Bronchial epithelial cell (primary cell): ENCODE measurements around the gene FCN3. TPM values are rescaled to one million over a fixed set of nuclear protein-coding genes. Genes with fewer than 3 reads are reported as not detected.
"Not testable (repeated sequence)": the region's sequence is repeated elsewhere in the genome, so short reads cannot be mapped to it uniquely, and the experiment has no call there.

ENCODE experiments used
- DNase-seq: peaks from one replicate; pipeline ENCODE4 v3.0.0-alpha.2; 2010; ENCODE audit warnings: low read depth
- FAIRE-seq: peaks from 2 replicates; lab custom pipeline; 2011; peaks lifted over from hg19 to GRCh38; lab: Jason Lieb, UNC
- H3K27me3 ChIP-seq: 2 replicates; pipeline ENCODE4 v1.5.1; 2011; ENCODE audit warnings: low read length; ENCODE audit not compliant: control insufficient read depth, insufficient read depth
- H3K36me3 ChIP-seq: 2 replicates; pipeline ENCODE4 v1.5.1; 2011; ENCODE audit warnings: low read length; ENCODE audit not compliant: control insufficient read depth, insufficient read depth
- H3K4me3 ChIP-seq: 2 replicates; pipeline ENCODE4 v1.5.1; 2011; ENCODE audit warnings: mild to moderate bottlenecking, low read depth, low read length, control low read depth
- total RNA-seq: library from RNA; depleted of rRNA; stranded (reverse); fragments of >200 nt; gene quantifications from 2 replicates; pipeline ENCODE4 v1.2.1, GENCODE V29; 2014
- TF ChIP-seq, protein P1 (sequence below): IDR thresholded peaks from 2 replicates; pipeline ENCODE4 v1.5.1; 2011; ENCODE audit warnings: mild to moderate bottlenecking, moderate library complexity, low read length, control low read depth, inconsistent platforms; ENCODE audit not compliant: insufficient read depth, severe bottlenecking

Gene FCN3
- total RNA-seq, 1 donor from 2014 or later, result 0.26 TPM

DNA sequence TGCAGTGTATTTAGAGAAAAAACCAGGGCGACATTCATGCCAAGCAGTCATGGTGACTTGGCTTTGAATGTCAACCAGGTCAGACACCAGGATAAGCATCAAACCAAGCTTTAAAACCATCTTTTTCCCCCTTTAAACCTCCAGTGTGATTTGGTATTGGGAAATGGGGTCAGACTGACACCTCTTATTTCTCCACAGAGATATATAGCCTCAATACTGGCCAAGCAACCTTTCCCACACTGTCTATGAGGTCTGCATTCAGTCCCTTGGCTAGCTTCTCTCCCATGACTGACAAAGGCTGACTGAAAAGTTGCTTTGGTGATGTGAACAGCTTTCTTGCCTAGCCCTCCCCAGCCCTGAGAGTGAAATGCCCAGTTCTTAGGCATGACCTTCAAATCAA is 39.5 kb upstream of the FCN3 start:
- peaks cover 42% of the 10 kb centered on the region for H3K36me3 ChIP-seq

DNA sequence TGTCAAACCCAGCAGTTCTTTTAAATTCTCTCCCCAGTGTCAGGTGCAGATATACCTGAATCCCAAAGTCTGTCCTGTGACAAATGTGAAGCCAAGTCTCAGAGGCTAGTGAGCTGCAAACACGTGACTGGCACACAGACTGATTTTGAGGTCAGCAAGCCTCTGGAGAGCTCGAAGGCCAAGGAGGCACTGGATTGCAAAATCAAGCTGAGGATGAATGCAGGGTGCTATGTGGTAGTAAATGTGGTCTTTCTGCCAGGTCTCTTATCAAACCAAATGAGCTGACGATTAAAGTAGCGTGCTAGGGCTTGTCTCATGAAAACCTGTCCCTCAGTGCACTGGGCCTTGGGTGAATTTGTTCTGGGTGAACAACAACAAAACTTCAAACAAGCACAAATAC is 38.4 kb upstream of the FCN3 start:
- Histone ChIP-seq H3K27me3 (no peaks in the 10 kb centered on the region), H3K4me3 (no peak overlapping the region), H3K36me3 (peaks cover 48% of the 10 kb centered on the region)
- TF ChIP-seq, protein P1, sequence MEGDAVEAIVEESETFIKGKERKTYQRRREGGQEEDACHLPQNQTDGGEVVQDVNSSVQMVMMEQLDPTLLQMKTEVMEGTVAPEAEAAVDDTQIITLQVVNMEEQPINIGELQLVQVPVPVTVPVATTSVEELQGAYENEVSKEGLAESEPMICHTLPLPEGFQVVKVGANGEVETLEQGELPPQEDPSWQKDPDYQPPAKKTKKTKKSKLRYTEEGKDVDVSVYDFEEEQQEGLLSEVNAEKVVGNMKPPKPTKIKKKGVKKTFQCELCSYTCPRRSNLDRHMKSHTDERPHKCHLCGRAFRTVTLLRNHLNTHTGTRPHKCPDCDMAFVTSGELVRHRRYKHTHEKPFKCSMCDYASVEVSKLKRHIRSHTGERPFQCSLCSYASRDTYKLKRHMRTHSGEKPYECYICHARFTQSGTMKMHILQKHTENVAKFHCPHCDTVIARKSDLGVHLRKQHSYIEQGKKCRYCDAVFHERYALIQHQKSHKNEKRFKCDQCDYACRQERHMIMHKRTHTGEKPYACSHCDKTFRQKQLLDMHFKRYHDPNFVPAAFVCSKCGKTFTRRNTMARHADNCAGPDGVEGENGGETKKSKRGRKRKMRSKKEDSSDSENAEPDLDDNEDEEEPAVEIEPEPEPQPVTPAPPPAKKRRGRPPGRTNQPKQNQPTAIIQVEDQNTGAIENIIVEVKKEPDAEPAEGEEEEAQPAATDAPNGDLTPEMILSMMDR, result no peak
- no peak for FAIRE-seq
- DNase-seq, result peak; percentile 77

More for the DNA sequence above, 39.5 kb upstream of the FCN3 start:
- H3K4me3 ChIP-seq, result no peak overlapping the region
- DNase-seq (no peak), FAIRE-seq (no peak)
- TF ChIP-seq, protein P1, result no peak
- H3K27me3 ChIP-seq, result no peaks in the 10 kb centered on the region

DNA sequence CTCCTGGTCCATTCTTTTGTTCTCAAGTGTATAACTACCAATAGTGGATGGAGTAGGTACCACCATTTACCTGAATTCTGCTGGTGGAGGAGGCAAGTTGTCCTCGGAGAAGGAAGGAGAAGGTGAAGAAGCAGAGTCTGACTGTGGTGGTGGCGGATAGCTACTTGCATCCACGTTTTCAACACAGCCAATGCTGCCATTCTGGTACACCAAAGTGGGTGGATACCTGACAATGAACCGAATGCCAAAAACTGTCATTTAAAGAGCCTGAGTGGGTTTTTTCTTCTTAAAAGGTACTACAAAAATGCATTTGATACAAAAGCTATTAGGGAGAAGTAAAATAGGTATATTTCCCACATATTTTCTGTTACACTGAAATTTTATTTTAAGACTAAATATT is 37.9 kb upstream of the FCN3 start:
- FAIRE-seq, result no peak
- H3K27me3 ChIP-seq, result no peaks in the 10 kb centered on the region
- DNase-seq, result no peak
- TF ChIP-seq, protein P1, result no peak
- no peak overlapping the region for H3K4me3 ChIP-seq
- peaks cover 50% of the 10 kb centered on the region for H3K36me3 ChIP-seq

DNA sequence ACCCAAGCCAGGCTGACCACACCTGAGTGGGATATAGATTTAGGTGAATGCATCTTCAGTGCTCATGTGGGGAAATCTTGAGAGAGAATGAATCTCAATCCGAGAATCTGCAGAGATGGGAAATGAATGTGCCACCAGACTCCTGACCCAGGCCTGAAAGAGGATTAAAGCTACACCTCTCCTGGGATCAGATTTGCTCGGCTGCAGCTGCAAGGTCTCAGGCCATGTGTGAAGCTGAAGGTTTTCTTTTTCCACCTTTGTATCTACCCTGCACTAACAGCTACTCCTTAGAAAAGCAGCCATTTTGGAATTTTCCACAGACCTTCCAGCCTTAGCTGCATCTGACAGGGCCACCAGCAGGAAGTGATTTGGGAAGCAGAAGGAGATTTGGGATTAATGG is 36.1 kb upstream of the FCN3 start:
- peaks cover 47% of the 10 kb centered on the region for H3K36me3 ChIP-seq
- peak; percentile 68 for FAIRE-seq

DNA sequence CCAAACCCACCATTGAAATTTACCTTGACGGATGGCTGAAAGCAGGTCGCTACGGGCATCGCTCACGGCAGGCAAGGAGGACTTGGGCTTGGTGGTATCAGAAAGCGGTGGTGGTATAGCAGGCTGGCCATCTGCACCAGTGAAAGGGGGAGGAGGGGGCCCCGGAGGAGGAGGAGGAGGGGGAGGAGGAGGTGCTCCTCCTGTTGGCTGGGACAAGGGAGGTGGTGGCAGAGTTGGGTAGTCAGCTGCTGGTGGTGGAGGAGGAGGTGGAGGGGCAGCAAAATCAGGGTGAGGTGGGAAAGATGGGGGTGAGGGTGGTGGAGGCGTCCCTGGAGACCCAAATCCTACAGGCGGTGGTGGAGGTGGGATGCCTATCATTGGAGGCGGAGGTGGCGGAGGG is 35.0 kb upstream of the FCN3 start:
- peaks cover 41% of the 10 kb centered on the region for H3K36me3 ChIP-seq
- FAIRE-seq (no peak), DNase-seq (no peak)
- TF ChIP-seq, protein P1, result no peak
- no peak overlapping the region for H3K4me3 ChIP-seq
- H3K27me3 ChIP-seq, result no peaks in the 10 kb centered on the region

More for the DNA sequence above, 36.1 kb upstream of the FCN3 start:
- TF ChIP-seq, protein P1, result no peak
- no peaks in the 10 kb centered on the region for H3K27me3 ChIP-seq
- no peak for DNase-seq
- H3K4me3 ChIP-seq, result no peak overlapping the region

DNA sequence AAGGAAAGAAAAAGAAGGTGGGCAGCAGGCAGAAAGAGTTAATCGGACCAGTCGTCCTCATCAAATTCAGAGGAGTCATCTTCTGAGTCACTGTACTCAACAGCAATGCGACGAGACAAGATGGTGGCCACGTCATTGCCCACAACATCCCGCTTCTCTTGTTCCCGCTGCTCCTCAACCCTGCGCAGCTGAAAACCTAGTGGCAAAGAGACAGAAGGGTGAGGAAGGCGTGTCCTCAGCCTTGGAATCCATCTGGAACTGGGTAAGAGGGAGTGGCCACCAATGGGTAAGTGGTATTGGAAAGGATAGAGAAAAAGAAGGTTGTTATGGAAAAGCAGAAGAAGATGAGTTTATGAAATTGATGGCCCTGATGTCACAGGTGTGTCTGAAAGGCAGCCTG is 33.5 kb upstream of the FCN3 start:
- Histone ChIP-seq H3K36me3 (peaks cover 36% of the 10 kb centered on the region), H3K4me3 (no peak overlapping the region), H3K27me3 (no peaks in the 10 kb centered on the region)
- TF ChIP-seq, protein P1, result no peak
- DNase-seq (peak; percentile 51), FAIRE-seq (peak; percentile 23)

DNA sequence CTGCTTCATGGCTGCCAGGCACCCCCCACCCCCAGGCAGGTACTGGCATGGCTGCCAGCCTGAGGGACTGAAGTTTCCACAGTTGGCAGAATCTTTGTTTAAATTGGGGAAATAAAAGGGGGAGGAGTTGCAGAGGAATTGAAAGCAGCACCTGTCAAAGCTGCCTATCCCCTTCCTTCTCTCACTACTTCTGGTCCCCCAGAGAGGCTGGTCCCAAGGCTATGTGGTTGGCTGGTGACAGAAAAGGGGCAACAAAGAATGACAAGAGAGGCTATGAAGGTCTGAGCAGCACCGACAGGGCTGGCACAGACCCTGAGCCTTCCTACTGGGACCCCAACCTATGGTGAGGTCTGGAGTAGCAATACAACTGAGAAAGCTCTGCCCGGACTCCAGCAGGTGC is 32.2 kb upstream of the FCN3 start:
- not testable (repeated sequence) for H3K27me3 ChIP-seq, H3K4me3 ChIP-seq, DNase-seq
- peak; percentile 91 for FAIRE-seq
- H3K36me3 ChIP-seq, result peaks cover 28% of the 10 kb centered on the region
